Measurements from ENCODE around the gene PIK3C2G.

The PIK3C2G gene

DNA sequence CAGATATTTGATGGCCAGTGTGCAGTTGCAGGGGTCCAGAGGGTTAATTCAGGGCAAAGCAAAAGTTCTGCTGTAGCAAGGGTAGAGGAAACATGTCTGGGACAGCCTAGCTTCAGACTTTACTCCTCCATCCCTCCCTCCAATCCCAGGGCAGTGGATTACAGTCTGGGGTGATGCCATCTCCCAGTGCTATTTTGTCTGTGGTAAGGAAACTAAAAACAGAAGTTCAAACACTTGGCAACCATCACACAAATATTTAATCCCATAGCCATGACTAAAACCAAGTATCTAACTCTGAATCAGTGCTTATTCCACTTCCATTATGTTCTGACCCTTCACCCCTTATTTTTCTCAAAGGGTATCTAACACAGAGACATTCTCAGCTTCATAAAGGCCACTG, 61.8 kb downstream of the PIK3C2G start:
- in situ Hi-C loops (cut with HindIII; ENCODE audit: low sequenced_read_pairs): no loop called here
- TF ChIP-seq, protein P1, sequence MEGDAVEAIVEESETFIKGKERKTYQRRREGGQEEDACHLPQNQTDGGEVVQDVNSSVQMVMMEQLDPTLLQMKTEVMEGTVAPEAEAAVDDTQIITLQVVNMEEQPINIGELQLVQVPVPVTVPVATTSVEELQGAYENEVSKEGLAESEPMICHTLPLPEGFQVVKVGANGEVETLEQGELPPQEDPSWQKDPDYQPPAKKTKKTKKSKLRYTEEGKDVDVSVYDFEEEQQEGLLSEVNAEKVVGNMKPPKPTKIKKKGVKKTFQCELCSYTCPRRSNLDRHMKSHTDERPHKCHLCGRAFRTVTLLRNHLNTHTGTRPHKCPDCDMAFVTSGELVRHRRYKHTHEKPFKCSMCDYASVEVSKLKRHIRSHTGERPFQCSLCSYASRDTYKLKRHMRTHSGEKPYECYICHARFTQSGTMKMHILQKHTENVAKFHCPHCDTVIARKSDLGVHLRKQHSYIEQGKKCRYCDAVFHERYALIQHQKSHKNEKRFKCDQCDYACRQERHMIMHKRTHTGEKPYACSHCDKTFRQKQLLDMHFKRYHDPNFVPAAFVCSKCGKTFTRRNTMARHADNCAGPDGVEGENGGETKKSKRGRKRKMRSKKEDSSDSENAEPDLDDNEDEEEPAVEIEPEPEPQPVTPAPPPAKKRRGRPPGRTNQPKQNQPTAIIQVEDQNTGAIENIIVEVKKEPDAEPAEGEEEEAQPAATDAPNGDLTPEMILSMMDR (IDR thresholded peaks at IDR 0.05; ENCODE audit: low read depth, low read length, missing control alignments): no peak
- peak; percentile 11 for DNase-seq (ENCODE audit: low read depth)
- H3K4me3 ChIP-seq (ENCODE audit: low read depth, low read length): no peak overlapping the region

- in situ Hi-C loops (cut with HindIII; ENCODE audit: low sequenced_read_pairs): no loop called here
These were observed 65.7 kb downstream of the PIK3C2G start for GRCh38 chr12:18327036-18327435.

DNA sequence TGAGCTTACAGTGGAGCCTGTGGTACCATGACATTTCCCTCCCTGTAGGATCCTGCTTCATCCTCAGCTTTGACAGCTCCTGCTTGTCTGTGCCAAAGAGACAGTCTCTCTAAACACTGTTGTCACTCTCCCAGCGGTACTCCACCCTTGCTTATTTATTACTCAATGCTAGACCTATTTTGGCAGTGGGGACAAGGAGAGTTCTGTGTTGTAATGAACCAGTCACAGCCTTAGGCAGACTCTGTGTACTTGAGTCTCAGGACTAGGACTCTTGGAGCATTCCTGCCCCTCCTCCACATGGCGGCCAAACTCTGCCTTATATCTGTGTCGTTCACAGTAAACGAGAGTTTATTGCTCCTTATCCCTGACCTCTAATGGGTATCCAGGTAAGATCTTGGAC, 70.9 kb downstream of the PIK3C2G start:
- TF ChIP-seq, protein P1 (IDR thresholded peaks at IDR 0.05; ENCODE audit: low read depth, low read length, missing control alignments): no peak
- in situ Hi-C loops (cut with HindIII; ENCODE audit: low sequenced_read_pairs): no loop called here
- DNase-seq (ENCODE audit: low read depth): no peak
- H3K4me3 ChIP-seq (ENCODE audit: low read depth, low read length): no peak overlapping the region

More at GRCh38 chr12:18327036-18327435, 65.7 kb downstream of the PIK3C2G start:
- DNase-seq (ENCODE audit: low read depth): no peak
- no peak overlapping the region for H3K4me3 ChIP-seq (ENCODE audit: low read depth, low read length)
- TF ChIP-seq, protein P1 (IDR thresholded peaks at IDR 0.05; ENCODE audit: low read depth, low read length, missing control alignments): no peak

DNA sequence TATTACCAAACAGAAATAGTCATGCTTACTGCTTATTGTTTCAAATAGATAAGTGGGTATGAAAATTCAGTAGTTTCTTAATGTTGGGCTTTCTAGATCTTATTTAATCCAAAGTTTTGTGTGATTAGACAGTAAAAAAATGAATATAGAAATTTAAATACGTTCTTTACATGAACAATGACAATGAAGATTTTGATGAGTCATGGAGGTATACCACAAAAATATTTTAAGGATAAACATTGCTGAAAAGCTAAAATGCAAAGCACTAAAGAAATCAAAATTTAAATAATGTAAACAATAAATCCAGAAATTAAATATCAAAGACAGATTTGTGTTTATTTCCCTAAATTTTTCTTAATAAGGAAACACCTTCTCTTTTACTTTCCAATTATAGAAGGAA, 78.3 kb downstream of the PIK3C2G start:
- DNase-seq (ENCODE audit: low read depth): no peak
- TF ChIP-seq, protein P1 (IDR thresholded peaks at IDR 0.05; ENCODE audit: low read depth, low read length, missing control alignments): no peak
- in situ Hi-C loops (cut with HindIII; ENCODE audit: low sequenced_read_pairs): no loop called here
- no peak overlapping the region for H3K4me3 ChIP-seq (ENCODE audit: low read depth, low read length)

DNA sequence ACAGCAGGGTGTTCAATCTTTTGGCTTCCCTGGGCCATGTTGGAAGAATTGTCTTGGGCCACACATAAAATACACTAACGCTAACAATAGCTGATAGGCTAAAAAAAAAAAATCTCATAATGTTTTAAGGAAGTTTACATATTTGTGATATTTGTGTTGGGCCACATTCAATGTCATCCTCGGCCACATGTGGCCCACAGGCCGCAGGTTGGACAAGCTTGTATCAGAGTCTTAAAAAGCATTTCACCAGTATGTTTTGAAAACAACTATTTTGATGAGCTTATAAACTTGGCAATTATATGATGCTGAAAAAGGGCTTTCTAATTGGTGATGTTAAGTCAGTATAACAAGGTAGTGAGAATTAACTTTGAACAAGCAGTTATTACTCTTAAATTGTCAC, 78.9 kb downstream of the PIK3C2G start:
- no peak overlapping the region for H3K4me3 ChIP-seq (ENCODE audit: low read depth, low read length)
- no peak for DNase-seq (ENCODE audit: low read depth)
- TF ChIP-seq, protein P1 (IDR thresholded peaks at IDR 0.05; ENCODE audit: low read depth, low read length, missing control alignments): no peak
- in situ Hi-C loops (cut with HindIII; ENCODE audit: low sequenced_read_pairs): no loop called here

GRCh38 chr12:18340786-18341185, 79.5 kb downstream of the PIK3C2G start:
- H3K4me3 ChIP-seq (ENCODE audit: low read depth, low read length): no peak overlapping the region
- TF ChIP-seq, protein P1 (IDR thresholded peaks at IDR 0.05; ENCODE audit: low read depth, low read length, missing control alignments): no peak
- DNase-seq (ENCODE audit: low read depth): no peak
- in situ Hi-C loops (cut with HindIII; ENCODE audit: low sequenced_read_pairs): no loop called here

DNA sequence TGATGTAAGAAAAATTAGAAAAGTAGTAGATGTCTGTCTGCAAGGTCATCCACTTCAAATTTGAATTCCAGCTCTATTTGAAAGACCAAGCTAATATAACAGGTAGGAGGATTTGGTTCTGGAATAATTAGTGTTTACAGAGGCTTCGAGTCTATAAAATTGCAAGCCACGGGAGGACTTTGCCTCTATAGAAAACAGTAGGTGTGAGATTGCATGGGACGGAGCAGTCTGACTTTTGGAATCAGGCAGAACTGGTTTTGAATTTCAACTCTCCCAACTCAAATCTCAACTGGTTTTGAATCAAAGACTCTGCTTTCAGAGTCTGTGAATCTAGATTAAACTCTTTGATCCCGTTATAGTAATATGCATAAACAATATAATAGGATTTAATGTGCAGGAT, 82.4 kb downstream of the PIK3C2G start:
- TF ChIP-seq, protein P1 (IDR thresholded peaks at IDR 0.05; ENCODE audit: low read depth, low read length, missing control alignments): no peak
- no peak overlapping the region for H3K4me3 ChIP-seq (ENCODE audit: low read depth, low read length)
- in situ Hi-C loops (cut with HindIII; ENCODE audit: low sequenced_read_pairs): no loop called here
- no peak for DNase-seq (ENCODE audit: low read depth)

Measured in astrocyte of the cerebellum (primary cell).